AG04450 (cell line): ENCODE results near the gene R3HDML. TPM values are rescaled to one million over a fixed set of nuclear protein-coding genes. Genes with fewer than 3 reads are reported as not detected.
A peak's percentile ranks its signal among the peaks of the same experiment; 100 is the strongest.

Experiments used
- CTCF ChIA-PET: fragments of 300-600, 350-600 bp; formaldehyde crosslinking; extraction: SDS; loops from one replicate; lab custom pipeline; 2022; ENCODE audit warnings: antibody characterized with exemption, inconsistent platforms; lab: Charles Lee
- POLR2A ChIA-PET: fragments of 350-600 bp; formaldehyde crosslinking; extraction: SDS; loops from one replicate; lab custom pipeline; 2021; ENCODE audit warnings: antibody characterized with exemption, inconsistent platforms; lab: Yijun Ruan, JAX
- DNase-seq: peaks from one replicate; pipeline ENCODE4 v3.0.0-alpha.2; 2011; ENCODE audit warnings: low read depth, low spot score
- H3K27ac ChIP-seq: one replicate; pipeline ENCODE4 v1.5.1; 2012; ENCODE audit warnings: low read depth, low read length, control low read depth
- H3K27me3 ChIP-seq: one replicate; pipeline ENCODE4 v1.6.0; 2012; ENCODE audit warnings: low read length; ENCODE audit not compliant: control insufficient read depth, insufficient read depth
- H3K4me3 ChIP-seq: 2 replicates; pipeline ENCODE4 v1.5.1; 2011; ENCODE audit warnings: mild to moderate bottlenecking, low read depth, low read length, control low read depth
- H3K9me3 ChIP-seq: 2 replicates; pipeline ENCODE4 v1.5.1; 2012; ENCODE audit warnings: low read length; ENCODE audit not compliant: control insufficient read depth, insufficient read depth
- polyA plus RNA-seq: library from polyadenylated mRNA; depleted of rRNA; stranded (reverse); fragments of >200 nt; gene quantifications from 2 replicates; pipeline ENCODE4 v1.2.3, GENCODE V29; 2011
- TF ChIP-seq, protein P1 (sequence below): IDR thresholded peaks from 2 replicates; pipeline ENCODE4 v1.5.1; 2011; ENCODE audit warnings: low read depth, low read length, control low read depth, inconsistent platforms

R3HDML gene
- polyA plus RNA-seq, 1 experiment, result not detected

DNA sequence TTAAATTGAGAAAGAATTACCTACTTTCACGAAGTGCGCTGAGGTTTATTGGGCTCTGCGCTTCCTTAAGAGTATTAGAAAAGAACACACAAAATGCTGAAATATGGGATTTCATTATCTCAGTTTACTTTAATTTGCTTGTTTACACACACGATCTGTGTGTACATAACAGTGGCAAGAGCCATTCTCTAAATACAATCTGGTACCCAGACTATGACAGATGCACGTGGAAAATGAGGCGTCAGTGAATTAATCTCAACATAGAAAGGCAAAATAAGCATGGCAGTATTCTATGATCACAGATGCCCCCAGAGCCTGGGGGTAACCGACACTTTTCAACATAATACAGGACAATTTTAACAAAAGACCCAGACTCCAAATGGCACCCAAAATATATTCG lies 34.1 kb upstream of the R3HDML start:
- no peak for DNase-seq
- ChIA-PET POLR2A (no interaction called here), CTCF (interaction anchor here (1.8 kb wide), 1 partner anchor 85 kb away, joined by 4 read pairs; no protein-coding TSS in a partner anchor)
- Histone ChIP-seq H3K27ac (no peak overlapping the region), H3K27me3 (no peaks in the 10 kb centered on the region), H3K9me3 (no peaks in the 10 kb centered on the region; the same call in 1 of the 2 replicates), H3K4me3 (no peak overlapping the region)
- TF ChIP-seq, protein P1, sequence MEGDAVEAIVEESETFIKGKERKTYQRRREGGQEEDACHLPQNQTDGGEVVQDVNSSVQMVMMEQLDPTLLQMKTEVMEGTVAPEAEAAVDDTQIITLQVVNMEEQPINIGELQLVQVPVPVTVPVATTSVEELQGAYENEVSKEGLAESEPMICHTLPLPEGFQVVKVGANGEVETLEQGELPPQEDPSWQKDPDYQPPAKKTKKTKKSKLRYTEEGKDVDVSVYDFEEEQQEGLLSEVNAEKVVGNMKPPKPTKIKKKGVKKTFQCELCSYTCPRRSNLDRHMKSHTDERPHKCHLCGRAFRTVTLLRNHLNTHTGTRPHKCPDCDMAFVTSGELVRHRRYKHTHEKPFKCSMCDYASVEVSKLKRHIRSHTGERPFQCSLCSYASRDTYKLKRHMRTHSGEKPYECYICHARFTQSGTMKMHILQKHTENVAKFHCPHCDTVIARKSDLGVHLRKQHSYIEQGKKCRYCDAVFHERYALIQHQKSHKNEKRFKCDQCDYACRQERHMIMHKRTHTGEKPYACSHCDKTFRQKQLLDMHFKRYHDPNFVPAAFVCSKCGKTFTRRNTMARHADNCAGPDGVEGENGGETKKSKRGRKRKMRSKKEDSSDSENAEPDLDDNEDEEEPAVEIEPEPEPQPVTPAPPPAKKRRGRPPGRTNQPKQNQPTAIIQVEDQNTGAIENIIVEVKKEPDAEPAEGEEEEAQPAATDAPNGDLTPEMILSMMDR, result no peak

DNA sequence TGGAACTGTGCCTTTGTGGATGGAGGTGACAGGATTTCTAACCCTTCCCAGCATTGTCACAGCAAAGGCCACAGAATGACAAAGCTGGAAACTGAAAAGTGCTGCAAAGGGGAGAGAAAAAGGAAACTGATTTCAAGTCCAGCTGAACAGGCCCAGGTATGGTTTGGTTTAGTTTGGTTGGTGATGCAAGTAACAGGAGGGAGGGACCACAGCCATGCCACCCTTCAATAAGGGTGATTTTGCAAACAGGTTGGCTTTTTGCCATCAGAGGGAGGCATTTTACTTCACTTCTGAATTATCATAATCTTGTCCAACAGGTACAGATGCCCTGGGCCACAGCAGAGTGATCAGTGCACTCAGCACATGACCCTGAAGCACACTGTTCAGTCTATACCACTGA lies 32.5 kb upstream of the R3HDML start:
- Histone ChIP-seq H3K4me3 (no peak overlapping the region), H3K27me3 (no peaks in the 10 kb centered on the region), H3K27ac (no peak overlapping the region), H3K9me3 (no peaks in the 10 kb centered on the region; the same call in 1 of the 2 replicates)
- TF ChIP-seq, protein P1, result no peak
- no peak for DNase-seq
- POLR2A ChIA-PET, result no interaction called here
- CTCF ChIA-PET, result interaction anchor here (1.2 kb wide), 1 partner anchor 91 kb away, joined by 3 read pairs; no protein-coding TSS in a partner anchor

DNA sequence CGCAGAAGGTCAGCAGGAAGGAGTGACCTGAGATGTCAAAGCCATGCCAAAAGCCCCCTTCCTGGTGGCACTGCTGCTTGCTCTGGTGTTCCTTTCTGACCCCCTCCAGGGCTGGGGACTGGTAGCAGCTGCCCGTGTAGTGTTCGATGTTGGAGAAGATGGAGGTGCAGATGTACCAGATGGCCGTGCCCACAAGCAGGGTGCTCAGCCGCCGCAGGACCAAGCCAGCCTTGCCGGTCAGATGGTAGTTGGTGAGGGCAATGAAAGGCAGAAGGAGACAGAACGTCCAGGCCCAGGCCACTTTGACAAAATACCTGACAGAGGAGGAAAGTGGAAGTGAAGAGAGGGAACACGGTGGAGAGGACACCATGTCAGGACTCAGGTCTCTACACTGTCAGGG lies 29.9 kb upstream of the R3HDML start:
- no peak for DNase-seq
- Histone ChIP-seq H3K4me3 (no peak overlapping the region), H3K27ac (no peak overlapping the region), H3K9me3 (peaks cover 6% of the 10 kb centered on the region; the same call in 1 of the 2 replicates), H3K27me3 (no peaks in the 10 kb centered on the region)
- POLR2A ChIA-PET, result no interaction called here
- TF ChIP-seq, protein P1, result no peak
- CTCF ChIA-PET, result interaction anchor here (10.3 kb wide), 1 partner anchor 91 kb away, joined by 287 read pairs; no protein-coding TSS in a partner anchor

DNA sequence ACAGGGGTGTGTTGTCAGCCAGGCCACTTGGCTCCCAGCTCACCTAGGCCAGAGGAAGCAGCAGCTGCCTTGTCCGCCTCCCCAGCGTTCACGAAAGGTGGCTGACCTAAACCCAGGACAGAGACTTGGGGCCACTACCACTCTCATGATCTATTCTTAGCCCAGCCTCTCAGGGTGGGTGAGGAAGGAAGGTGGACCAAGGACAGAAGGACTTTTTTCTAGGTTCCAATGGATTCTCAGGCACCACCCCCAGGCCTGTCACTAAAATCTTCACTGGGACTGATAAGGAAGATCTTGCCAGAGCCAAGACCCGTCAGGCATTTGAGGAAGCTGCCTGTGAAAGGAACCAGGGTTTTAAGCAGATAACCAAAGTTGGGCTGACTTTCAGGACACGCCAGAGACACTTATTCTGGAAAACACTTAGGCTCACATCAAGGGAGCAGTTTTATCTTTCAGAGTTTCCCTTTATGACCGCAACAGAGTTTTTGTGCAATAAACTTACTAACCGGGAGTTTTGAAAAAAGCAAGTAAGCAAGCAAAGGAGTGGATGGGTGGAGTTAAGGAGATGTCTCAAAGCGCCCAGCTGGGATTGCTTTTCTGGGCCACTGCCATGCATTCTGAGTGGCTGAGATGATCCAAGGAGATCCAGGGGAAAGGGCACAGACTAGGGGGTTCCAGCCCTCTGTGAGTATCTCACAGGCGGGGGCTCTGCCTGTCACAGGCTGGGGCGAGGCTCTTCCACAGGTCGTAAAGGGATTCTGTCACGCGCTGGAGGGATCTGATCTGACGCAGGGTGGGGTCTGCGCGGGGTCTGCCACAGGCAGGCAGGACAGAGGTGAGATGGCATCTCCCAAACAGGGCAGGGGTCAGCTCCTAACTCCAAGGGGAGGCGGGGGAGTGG lies 26.8 kb upstream of the R3HDML start:
- TF ChIP-seq, protein P1, result no peak
- CTCF ChIA-PET, result interaction anchor here (0.8 to 10.3 kb wide), 20 partner anchors 10 to 193 kb away, joined by 4 to 287 read pairs (median 8); partner anchors contain the start of genes GDAP1L1, OSER1 and TTPAL
- H3K27ac ChIP-seq, result peak overlapping the region; percentile 31

More for the DNA sequence above, 26.8 kb upstream of the R3HDML start:
- peak; percentile 26 for DNase-seq
- Histone ChIP-seq H3K9me3 (peaks cover 6% of the 10 kb centered on the region; the same call in 1 of the 2 replicates), H3K4me3 (peak overlapping the region; percentile 99), H3K27me3 (no peaks in the 10 kb centered on the region)
- POLR2A ChIA-PET, result interaction anchor here (1.5 to 1.6 kb wide), 2 partner anchors 91 to 93 kb away, joined by 3 read pairs; no protein-coding TSS in a partner anchor
